HepG2 (cell line): Measurements from ENCODE around the gene SERINC2. TPM values are rescaled to one million over a fixed set of nuclear protein-coding genes. Genes with fewer than 3 reads are reported as not detected.

ENCODE experiments used
- ATAC-seq: fragments of 200-7000 bp; cut with Tn5 transposase; 3 replicates; pipeline ENCODE4 v1.9.1; 2020; ENCODE audit warnings: mild to moderate bottlenecking, moderate library complexity
- BruUV-seq: library from RNA; stranded (reverse); fragments of 400-500 nt; replicated peaks from 2 replicates; lab custom pipeline; 2021; lab: Mats Ljungman, UMichigan
- CTCF ChIA-PET: fragments of 300-600 bp; formaldehyde crosslinking; extraction: SDS; loops from one replicate; lab custom pipeline; 2021; ENCODE audit warnings: low total read pairs, inconsistent platforms, low intra/inter-chr PET ratio; lab: Yijun Ruan, JAX
- POLR2A ChIA-PET: fragments of 350-600 bp; sonication (Branson Sonifier 250); formaldehyde crosslinking; loops from one replicate; lab custom pipeline; 2020; ENCODE audit warnings: antibody characterized with exemption, inconsistent platforms; lab: Yijun Ruan, JAX
- DNase-seq: peaks from one replicate; pipeline ENCODE4 v3.0.0-alpha.2; 2015; ENCODE audit warnings: low spot score
- FAIRE-seq: peaks from 3 replicates; lab custom pipeline; 2011; peaks lifted over from hg19 to GRCh38; lab: Jason Lieb, UNC
- H2AFZ ChIP-seq: one replicate; pipeline ENCODE4 v1.6.1; 2011; ENCODE audit warnings: low read length, inconsistent platforms
- H3K27ac ChIP-seq: fragments of 300-600 bp; 3 replicates; pipeline ENCODE4 v1.8.0; 2011; ENCODE audit warnings: mixed run types, mild to moderate bottlenecking, mixed read lengths, low read length, inconsistent platforms; ENCODE audit not compliant: insufficient read depth; ENCODE audit errors: extremely low read length
- H3K27me3 ChIP-seq, 2 experiments: fragments of 200-600 bp in 1 of 2; 2 replicates in 1 of 2; 3 replicates in 1 of 2; pipeline versions ENCODE4 v1.6.0 to v1.8.0; 2011; ENCODE audit warnings: low read length in 2 of 2, mild to moderate bottlenecking in 2 of 2, moderate library complexity in 2 of 2, inconsistent platforms in 1 of 2; ENCODE audit not compliant: insufficient read depth in 2 of 2, control insufficient read depth in 1 of 2
- H3K36me3 ChIP-seq, 2 experiments: fragments of 200-600 bp in 1 of 2; replicated peaks in 1 of 2; 2 replicates in 1 of 2; 3 replicates in 1 of 2; pipeline versions ENCODE4 v1.5.1 to v1.8.0; 2011; ENCODE audit warnings: low read length in 2 of 2, inconsistent platforms in 1 of 2; ENCODE audit not compliant: insufficient read depth in 2 of 2, control insufficient read depth in 1 of 2
- H3K4me1 ChIP-seq: 2 replicates; pipeline ENCODE4 v1.5.1; 2012; ENCODE audit warnings: low read length, inconsistent platforms; ENCODE audit not compliant: insufficient read depth
- H3K4me2 ChIP-seq: 2 replicates; pipeline ENCODE4 v1.6.0; 2011; ENCODE audit warnings: low read depth, low read length, inconsistent platforms
- H3K4me3 ChIP-seq, 3 experiments: fragments of 200-600 bp in 1 of 3; sonication (generic), shearing (Covaris generic) in 1 of 3; replicated peaks in 1 of 3; 2 replicates each; pipeline ENCODE4 v1.5.1; 2011 to 2016; ENCODE audit warnings: low read length in 3 of 3, inconsistent platforms in 2 of 3, low read depth in 2 of 3, mild to moderate bottlenecking in 2 of 3, control low read depth in 1 of 3, mixed read lengths in 1 of 3; ENCODE audit not compliant: insufficient read depth in 1 of 3
- H3K79me2 ChIP-seq: one replicate; pipeline ENCODE4 v1.6.1; 2011; ENCODE audit warnings: low read length, inconsistent platforms; ENCODE audit not compliant: insufficient read depth
- H3K9ac ChIP-seq: 2 replicates; pipeline ENCODE4 v1.6.0; 2011; ENCODE audit warnings: mild to moderate bottlenecking, low read depth, low read length, inconsistent platforms; ENCODE audit not compliant: insufficient read depth
- H3K9me3 ChIP-seq: 2 replicates; pipeline ENCODE4 v1.5.1; 2012; ENCODE audit warnings: mild to moderate bottlenecking, low read length
- H4K20me1 ChIP-seq: 2 replicates; pipeline ENCODE4 v1.6.0; 2011; ENCODE audit warnings: inconsistent platforms, mild to moderate bottlenecking, low read length, moderate library complexity; ENCODE audit not compliant: insufficient read depth
- AKAP8 ChIP-seq: sonication (generic); formaldehyde crosslinking; IDR thresholded peaks from 2 replicates; pipeline ENCODE4 v1.5.1; 2020; ENCODE audit warnings: mild to moderate bottlenecking, missing genetic modification reagents
- GABPB1 ChIP-seq: IDR thresholded peaks from 2 replicates; pipeline ENCODE4 v1.6.1; 2016; ENCODE audit warnings: mild to moderate bottlenecking, missing genetic modification reagents, moderate library complexity, missing compliant biosample characterization
- HMG20B ChIP-seq: conservative IDR thresholded peaks from 2 replicates; pipeline ENCODE4 v1.6.1; 2016; ENCODE audit warnings: missing genetic modification reagents, missing compliant biosample characterization
- NFATC3 ChIP-seq: sonication (generic); formaldehyde crosslinking; IDR thresholded peaks from 2 replicates; pipeline ENCODE4 v1.5.1; 2020; ENCODE audit warnings: mild to moderate bottlenecking, missing genetic modification reagents
- REPIN1 ChIP-seq: sonication (generic); formaldehyde crosslinking; IDR thresholded peaks from 2 replicates; pipeline ENCODE4 v1.8.0; 2022; ENCODE audit warnings: missing genetic modification reagents, low read depth, mild to moderate bottlenecking, borderline replicate concordance
- SCMH1 ChIP-seq: sonication (generic); formaldehyde crosslinking; IDR thresholded peaks from 2 replicates; pipeline ENCODE4 v1.9.0; 2021; ENCODE audit warnings: missing genetic modification reagents, mild to moderate bottlenecking, borderline replicate concordance
- WIZ ChIP-seq: sonication (generic); formaldehyde crosslinking; IDR thresholded peaks from 2 replicates; pipeline ENCODE4 v1.5.1; 2020; ENCODE audit warnings: mild to moderate bottlenecking, missing genetic modification reagents
- ZFAT ChIP-seq: sonication (generic); formaldehyde crosslinking; conservative IDR thresholded peaks from 2 replicates; pipeline ENCODE4 v1.8.1; 2023; ENCODE audit warnings: missing genetic modification reagents, inconsistent platforms
- ZNF333 ChIP-seq: sonication (generic); formaldehyde crosslinking; IDR thresholded peaks from 2 replicates; pipeline ENCODE4 v1.4.0; 2020; ENCODE audit warnings: mild to moderate bottlenecking, missing genetic modification reagents, borderline replicate concordance
- ZNF367 ChIP-seq: sonication (generic); formaldehyde crosslinking; IDR thresholded peaks from 2 replicates; pipeline ENCODE4 v1.4.0; 2020; ENCODE audit warnings: missing genetic modification reagents, borderline replicate concordance
- ZNF496 ChIP-seq: sonication (generic); formaldehyde crosslinking; IDR thresholded peaks from 2 replicates; pipeline ENCODE4 v1.8.1; 2023; ENCODE audit warnings: mild to moderate bottlenecking, moderate library complexity, missing genetic modification reagents; ENCODE audit not compliant: insufficient replicate concordance
- ZNF577 ChIP-seq: sonication (generic); formaldehyde crosslinking; IDR thresholded peaks from 2 replicates; pipeline ENCODE4 v1.4.0; 2020; ENCODE audit warnings: mild to moderate bottlenecking, low read depth, missing genetic modification reagents, borderline replicate concordance
- ZSCAN29 ChIP-seq: sonication (generic); formaldehyde crosslinking; conservative IDR thresholded peaks from 2 replicates; pipeline ENCODE4 v1.4.0; 2020; ENCODE audit warnings: mild to moderate bottlenecking, missing genetic modification reagents
- WGBS: methylation state at CpG from one replicate; pipeline ENCODE4 v1.1.6; 2017; ENCODE audit warnings: low lambda C conversion rate; 5-methylcytosine and 5-hydroxymethylcytosine counted together
- in situ Hi-C: cut with HindIII; loops from 2 replicates; pipeline ENCODE4 v1.10.0; 2017; ENCODE audit warnings: low pct_unique_long_range_greater_than_20kb; ENCODE audit not compliant: extremely low pct_ligation_motif_present
- intact Hi-C: fragments of 100-400 bp; cut with micrococcal nuclease; formaldehyde crosslinking; loops from one replicate; pipeline ENCODE4 v1.10.0; 2022; ENCODE audit not compliant: unreplicated experiment
- polyA plus RNA-seq, 8 experiments: library from polyadenylated mRNA; depleted of rRNA in 3 of 8; stranded (reverse) in 7 of 8; unstranded in 1 of 8; fragments of >200 nt; fragmentation: Illumina TruSeq in 4 of 8; extraction: Trizol in 4 of 8; gene quantifications; 2 replicates each; pipeline versions ENCODE4 v1.2.1 to v1.2.3, GENCODE V29; 2011 to 2016; ENCODE audit warnings: low read depth in 4 of 8, missing spikeins in 1 of 8, mixed read lengths in 1 of 8; ENCODE audit not compliant: insufficient read depth in 1 of 8
- total RNA-seq, 5 experiments: library from RNA; depleted of rRNA; stranded (reverse); fragments of >200 nt; fragmentation: Illumina TruSeq; extraction: Trizol; gene quantifications; 2 replicates each; pipeline ENCODE4 v1.2.3, GENCODE V29; 2016; ENCODE audit warnings: low read depth in 1 of 5
- TF ChIP-seq, protein P1 (sequence below): sonication (generic); formaldehyde crosslinking; IDR thresholded peaks from 2 replicates; pipeline ENCODE4 v1.5.0; 2020; ENCODE audit warnings: mild to moderate bottlenecking, missing genetic modification reagents, borderline replicate concordance

SERINC2 gene
- total and polyA plus RNA-seq, 2 of the 13 experiments (the other 11 are each of a cell fraction or from before 2014, with no cell fraction given) = 4.8 to 126 TPM

DNA sequence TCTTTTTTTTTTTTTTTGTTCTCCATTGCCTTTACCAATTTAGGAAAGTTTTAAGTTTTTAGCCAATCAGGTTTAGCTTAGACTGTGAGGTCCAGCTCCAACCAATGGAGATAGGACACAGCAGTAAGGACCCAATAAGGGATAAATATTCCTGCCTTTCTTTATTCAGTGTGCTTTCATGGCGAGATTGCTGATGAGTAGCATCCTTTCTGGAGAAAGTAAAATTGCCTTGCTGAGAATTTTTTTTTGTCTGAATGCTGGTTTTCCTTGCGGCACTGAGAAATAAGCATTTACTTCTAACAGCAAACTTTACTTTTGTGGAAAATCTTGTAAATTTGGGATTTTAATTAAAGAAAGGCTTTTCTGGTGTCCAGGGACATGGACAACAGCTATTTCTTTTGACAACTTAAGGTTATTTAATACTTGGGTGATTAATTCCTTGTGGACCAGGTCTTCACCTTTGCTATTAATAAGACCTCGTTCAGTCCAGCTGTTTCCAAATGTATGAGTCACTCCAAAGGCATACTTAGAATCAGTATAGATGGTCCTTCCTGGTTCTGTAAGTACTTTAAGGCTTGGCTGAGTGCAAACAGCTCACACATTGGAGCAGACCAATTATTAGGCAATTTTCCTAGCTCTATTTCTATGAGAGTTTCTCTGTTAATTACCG lies 54.1 kb downstream of the SERINC2 start:
- intact Hi-C loops = no loop called here
- Histone ChIP-seq H4K20me1 (no peaks in the 10 kb centered on the region), H3K27ac (no peak overlapping the region), H3K9me3 (peaks cover 19% of the 10 kb centered on the region), H3K4me1 (peaks cover 13% of the 10 kb centered on the region), H3K4me2 (no peak overlapping the region), H2AFZ (no peak overlapping the region), H3K27me3 (no peaks in the 10 kb centered on the region), H3K36me3 (no peaks in the 10 kb centered on the region), H3K4me3 (no peak overlapping the region), H3K9ac (no peak overlapping the region), H3K79me2 (no peaks in the 10 kb centered on the region)
- no peak for ATAC-seq
- FAIRE-seq = no peak
- POLR2A ChIA-PET = interaction anchor here (1.5 kb wide), 1 partner anchor 42 kb away, joined by 4 read pairs; no protein-coding TSS in a partner anchor
- no TSS peak for BruUV-seq
- no peak for DNase-seq
- in situ Hi-C loops = no loop called here
- TF ChIP-seq ZFAT (CRISPR knock-in tag) = no peak
- no peak for TF ChIP-seq ZSCAN29
- no peak for TF ChIP-seq GABPB1
- TF ChIP-seq SCMH1 (CRISPR knock-in tag) = no peak
- no peak for TF ChIP-seq ZNF577
- TF ChIP-seq, protein P1, sequence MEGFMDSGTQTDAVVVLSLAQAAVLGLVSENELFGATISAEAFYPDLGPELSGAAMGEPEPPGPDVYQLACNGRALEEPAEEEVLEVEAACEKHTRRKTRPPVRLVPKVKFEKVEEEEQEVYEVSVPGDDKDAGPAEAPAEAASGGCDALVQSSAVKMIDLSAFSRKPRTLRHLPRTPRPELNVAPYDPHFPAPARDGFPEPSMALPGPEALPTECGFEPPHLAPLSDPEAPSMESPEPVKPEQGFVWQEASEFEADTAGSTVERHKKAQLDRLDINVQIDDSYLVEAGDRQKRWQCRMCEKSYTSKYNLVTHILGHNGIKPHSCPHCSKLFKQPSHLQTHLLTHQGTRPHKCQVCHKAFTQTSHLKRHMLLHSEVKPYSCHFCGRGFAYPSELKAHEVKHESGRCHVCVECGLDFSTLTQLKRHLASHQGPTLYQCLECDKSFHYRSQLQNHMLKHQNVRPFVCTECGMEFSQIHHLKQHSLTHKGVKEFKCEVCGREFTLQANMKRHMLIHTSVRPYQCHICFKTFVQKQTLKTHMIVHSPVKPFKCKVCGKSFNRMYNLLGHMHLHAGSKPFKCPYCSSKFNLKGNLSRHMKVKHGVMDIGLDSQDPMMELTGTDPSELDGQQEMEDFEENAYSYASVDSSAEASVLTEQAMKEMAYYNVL (CRISPR knock-in tag) = no peak
- TF ChIP-seq WIZ (CRISPR knock-in tag) = no peak
- TF ChIP-seq ZNF496 (CRISPR knock-in tag) = no peak
- TF ChIP-seq ZNF333 (CRISPR knock-in tag) = no peak
- no peak for TF ChIP-seq HMG20B (CRISPR knock-in tag)
- TF ChIP-seq AKAP8 (CRISPR knock-in tag) = no peak
- TF ChIP-seq REPIN1 = no peak
- no peak for TF ChIP-seq ZNF367 (CRISPR knock-in tag)
- TF ChIP-seq NFATC3 (CRISPR knock-in tag) = no peak
- CTCF ChIA-PET = no interaction called here
- 66% methylated on average over 4 of the region's 4 CpGs for WGBS
